Breast epithelium (tissue), 3 donors: ENCODE data around the gene FBH1.

Source experiments
- CTCF ChIP-seq, 3 donors: fragments of 450-650 bp; IDR thresholded peaks; one replicate each; pipeline ENCODE4 v1.5.1; 2016 to 2017; ENCODE audit warnings: antibody characterized with exemption in 3 of 3, mild to moderate bottlenecking in 3 of 3, moderate library complexity in 3 of 3
- POLR2A ChIP-seq: fragments of 450-650 bp; IDR thresholded peaks from one replicate; pipeline ENCODE4 v1.6.1; 2016; ENCODE audit warnings: antibody characterized with exemption, mild to moderate bottlenecking, moderate library complexity
- POLR2AphosphoS5 ChIP-seq, 3 donors: sonication (generic); formaldehyde crosslinking; IDR thresholded peaks; one replicate each; pipeline ENCODE4 v1.6.1; 2017; ENCODE audit warnings: antibody characterized with exemption in 3 of 3

- TF ChIP-seq POLR2AphosphoS5 (IDR thresholded peaks at IDR 0.05) (no peak), CTCF (IDR thresholded peaks at IDR 0.05) (no peak), POLR2A (no peak)
Observed at GRCh38 chr10:5855979-5856700, 33.9 kb upstream of the FBH1 start.
